Activated T-helper 2 cell treated with anti-CD3 and anti-CD28 coated beads, Interferon-gamma antibody, Interleukin-2, Interleukin-4, amounts not matched to agents 10 μg/mL and 5 μg/mL and 100 μg/mL, durations not matched to agents 14 hours and 24 hours and 36 hours (primary cell): ENCODE data around the gene MTCH1. TPM values are rescaled to one million over a fixed set of nuclear protein-coding genes. Genes with fewer than 3 reads are reported as not detected.

ENCODE experiments used
- DNase-seq: peaks from one replicate; pipeline ENCODE4 v3.0.0; 2021; ENCODE audit warnings: low spot score
- H3K27ac Mint-ChIP-seq: one replicate; pipeline ENCODE4 v1.8.0; 2021; ENCODE audit warnings: mixed read lengths
- H3K27me3 Mint-ChIP-seq: one replicate; pipeline ENCODE4 v1.8.0; 2021; ENCODE audit warnings: low read depth, mixed read lengths
- H3K36me3 Mint-ChIP-seq: one replicate; pipeline ENCODE4 v1.8.0; 2021; ENCODE audit warnings: low read depth, mixed read lengths
- H3K4me1 Mint-ChIP-seq: one replicate; pipeline ENCODE4 v1.8.0; 2021; ENCODE audit warnings: low read depth, mixed read lengths
- H3K4me3 Mint-ChIP-seq: one replicate; pipeline ENCODE4 v1.8.0; 2021; ENCODE audit warnings: low read depth, mild to moderate bottlenecking, moderate library complexity, mixed read lengths
- H3K9me3 Mint-ChIP-seq: one replicate; pipeline ENCODE4 v1.8.0; 2021; ENCODE audit warnings: mixed read lengths
- intact Hi-C: fragments of 100-400 bp; cut with micrococcal nuclease; formaldehyde crosslinking; loops from one replicate; pipeline ENCODE4 v1.15.1; 2023
- total RNA-seq: library from RNA; stranded (reverse); gene quantifications from 2 replicates; pipeline ENCODE4 v1.2.3, GENCODE V29; 2022

The MTCH1 gene
- 117 and 119 TPM in 2 replicates for total RNA-seq

- Mint-ChIP-seq H3K4me3 (peak within 1 kb of the TSS; percentile 98), H3K4me1 (peaks cover 16% of the 10 kb centered on the region)
Observed at GRCh38 chr6:36985808-36986703, at the start of gene MTCH1. MTCH1 (minus strand) TSS chr6:36986196; CDS start chr6:36986173, 23 bp downstream.

GRCh38 chr6:37033819-37034795, 48.1 kb upstream of the MTCH1 start:
- peaks cover 9% of the 10 kb centered on the region for H3K9me3 Mint-ChIP-seq
- peaks cover 12% of the 10 kb centered on the region for H3K36me3 Mint-ChIP-seq
- H3K4me1 Mint-ChIP-seq: peaks cover 53% of the 10 kb centered on the region
- peak overlapping the region; percentile 95 for H3K27ac Mint-ChIP-seq
- no peak for DNase-seq
- H3K4me3 Mint-ChIP-seq: no peak overlapping the region
- intact Hi-C loops: loop anchor here (1.0 kb wide), 3 partner anchors 7 to 139 kb away; no protein-coding TSS in a partner anchor
- no peaks in the 10 kb centered on the region for H3K27me3 Mint-ChIP-seq

More at GRCh38 chr6:36985808-36986703, at the start of gene MTCH1:
- Mint-ChIP-seq H3K9me3 (no peaks in the 10 kb centered on the region), H3K36me3 (peaks cover 7% of the 10 kb centered on the region), H3K27ac (peak within 1 kb of the TSS; percentile 96), H3K27me3 (peaks cover 7% of the 10 kb centered on the region)
- intact Hi-C loops: loop anchor here (1.0 to 5.0 kb wide), 2 partner anchors 74 to 99 kb away; partner anchors contain the start of gene C6orf89
- DNase-seq: peak; percentile 86

GRCh38 chr6:37033255-37033654, 47.3 kb upstream of the MTCH1 start:
- peaks cover 9% of the 10 kb centered on the region for H3K9me3 Mint-ChIP-seq

GRCh38 chr6:37032239-37032638, 46.2 kb upstream of the MTCH1 start:
- Mint-ChIP-seq H3K36me3 (peaks cover 12% of the 10 kb centered on the region), H3K4me1 (peaks cover 45% of the 10 kb centered on the region), H3K27me3 (no peaks in the 10 kb centered on the region), H3K4me3 (no peak overlapping the region), H3K9me3 (peaks cover 9% of the 10 kb centered on the region), H3K27ac (peak overlapping the region; percentile 95)
- intact Hi-C loops: no loop called here
- no peak for DNase-seq

More at GRCh38 chr6:37033255-37033654, 47.3 kb upstream of the MTCH1 start:
- Mint-ChIP-seq H3K36me3 (peaks cover 12% of the 10 kb centered on the region), H3K27me3 (no peaks in the 10 kb centered on the region), H3K27ac (peak overlapping the region; percentile 95), H3K4me3 (no peak overlapping the region), H3K4me1 (peaks cover 50% of the 10 kb centered on the region)
- intact Hi-C loops: loop anchor here (1.0 kb wide), 3 partner anchors 8 to 140 kb away; no protein-coding TSS in a partner anchor
- no peak for DNase-seq

- Mint-ChIP-seq H3K4me1 (peaks cover 51% of the 10 kb centered on the region), H3K4me3 (no peak overlapping the region), H3K27ac (peak overlapping the region; percentile 71), H3K9me3 (peaks cover 9% of the 10 kb centered on the region), H3K36me3 (peaks cover 12% of the 10 kb centered on the region), H3K27me3 (no peaks in the 10 kb centered on the region)
- intact Hi-C loops: no loop called here
- DNase-seq: no peak
Observed at GRCh38 chr6:37030599-37030998, 44.6 kb upstream of the MTCH1 start.

GRCh38 chr6:37029249-37029971, 43.4 kb upstream of the MTCH1 start:
- H3K36me3 Mint-ChIP-seq: peaks cover 12% of the 10 kb centered on the region
- peaks cover 9% of the 10 kb centered on the region for H3K9me3 Mint-ChIP-seq
- H3K4me1 Mint-ChIP-seq: peaks cover 53% of the 10 kb centered on the region
- H3K27ac Mint-ChIP-seq: peak overlapping the region; percentile 56
- no peaks in the 10 kb centered on the region for H3K27me3 Mint-ChIP-seq
- intact Hi-C loops: loop anchor here (1.0 kb wide), 2 partner anchors 21 to 143 kb away; no protein-coding TSS in a partner anchor
- DNase-seq: peak; percentile 33
- no peak overlapping the region for H3K4me3 Mint-ChIP-seq

GRCh38 chr6:37027811-37028469, 41.9 kb upstream of the MTCH1 start:
- DNase-seq: no peak
- intact Hi-C loops: no loop called here
- H3K4me1 Mint-ChIP-seq: peaks cover 50% of the 10 kb centered on the region
- H3K4me3 Mint-ChIP-seq: no peak overlapping the region
- no peak overlapping the region for H3K27ac Mint-ChIP-seq
- no peaks in the 10 kb centered on the region for H3K27me3 Mint-ChIP-seq
- peaks cover 9% of the 10 kb centered on the region for H3K9me3 Mint-ChIP-seq
- peaks cover 12% of the 10 kb centered on the region for H3K36me3 Mint-ChIP-seq

GRCh38 chr6:37027036-37027720, 41.2 kb upstream of the MTCH1 start:
- intact Hi-C loops: no loop called here
- peaks cover 9% of the 10 kb centered on the region for H3K9me3 Mint-ChIP-seq
- peaks cover 52% of the 10 kb centered on the region for H3K4me1 Mint-ChIP-seq
- DNase-seq: no peak
- no peak overlapping the region for H3K27ac Mint-ChIP-seq
- H3K36me3 Mint-ChIP-seq: peaks cover 9% of the 10 kb centered on the region
- no peaks in the 10 kb centered on the region for H3K27me3 Mint-ChIP-seq
- no peak overlapping the region for H3K4me3 Mint-ChIP-seq

GRCh38 chr6:37025621-37026466, 39.8 kb upstream of the MTCH1 start:
- Mint-ChIP-seq H3K4me1 (peaks cover 61% of the 10 kb centered on the region), H3K36me3 (peaks cover 6% of the 10 kb centered on the region), H3K27me3 (no peaks in the 10 kb centered on the region), H3K9me3 (peaks cover 8% of the 10 kb centered on the region), H3K4me3 (no peak overlapping the region), H3K27ac (peak overlapping the region; percentile 36)
- no peak for DNase-seq
- intact Hi-C loops: no loop called here

GRCh38 chr6:37024656-37025337, 38.8 kb upstream of the MTCH1 start:
- Mint-ChIP-seq H3K9me3 (no peaks in the 10 kb centered on the region), H3K4me3 (no peak overlapping the region), H3K27me3 (no peaks in the 10 kb centered on the region), H3K27ac (peak overlapping the region; percentile 65), H3K36me3 (peaks cover 3% of the 10 kb centered on the region), H3K4me1 (peaks cover 57% of the 10 kb centered on the region)
- DNase-seq: no peak
- intact Hi-C loops: no loop called here
